Epithelial cell of prostate (primary cell): ENCODE measurements around the gene SLC6A13.
"Not testable (repeated sequence)": the region's sequence is repeated elsewhere in the genome, so short reads cannot be mapped to it uniquely, and the experiment has no call there.

Source experiments
- DNase-seq: peaks from one replicate; pipeline ENCODE4 v3.0.0-alpha.2; 2011; ENCODE audit warnings: low read depth, low spot score
- H3K27ac ChIP-seq: fragments of 450-650 bp; 2 replicates; pipeline ENCODE4 v1.5.1; 2017; ENCODE audit warnings: mild to moderate bottlenecking

The SLC6A13 gene

GRCh38 chr12:236445-236844 is 26.2 kb downstream of the SLC6A13 start:
- no peak for DNase-seq
- H3K27ac ChIP-seq: no peak overlapping the region

GRCh38 chr12:235967-236366 is 26.7 kb downstream of the SLC6A13 start:
- not testable (repeated sequence) for H3K27ac ChIP-seq, DNase-seq

GRCh38 chr12:234891-235415 is 27.7 kb downstream of the SLC6A13 start:
- no peak overlapping the region for H3K27ac ChIP-seq
- no peak for DNase-seq

- no peak overlapping the region for H3K27ac ChIP-seq
- DNase-seq: no peak
Measured at GRCh38 chr12:234019-234418, 28.6 kb downstream of the SLC6A13 start.

- DNase-seq: no peak
- no peak overlapping the region for H3K27ac ChIP-seq
Measured at GRCh38 chr12:233615-233968, 29.0 kb downstream of the SLC6A13 start.

- DNase-seq: no peak
- no peak overlapping the region for H3K27ac ChIP-seq
Measured at GRCh38 chr12:232731-233614, 29.7 kb downstream of the SLC6A13 start.

GRCh38 chr12:230925-231671 is 31.5 kb downstream of the SLC6A13 start:
- no peak for DNase-seq
- no peak overlapping the region for H3K27ac ChIP-seq

- DNase-seq: no peak
- no peak overlapping the region for H3K27ac ChIP-seq
Measured at GRCh38 chr12:229441-230191, 33.0 kb downstream of the SLC6A13 start.

GRCh38 chr12:228846-229200 is 33.8 kb downstream of the SLC6A13 start:
- no peak for DNase-seq
- H3K27ac ChIP-seq: no peak overlapping the region

- no peak overlapping the region for H3K27ac ChIP-seq
- no peak for DNase-seq
Measured at GRCh38 chr12:227923-228845, 34.5 kb downstream of the SLC6A13 start.

- no peak for DNase-seq
- H3K27ac ChIP-seq: no peak overlapping the region
Measured at GRCh38 chr12:227286-227915, 35.2 kb downstream of the SLC6A13 start.

GRCh38 chr12:226401-226800 is 36.2 kb downstream of the SLC6A13 start:
- no peak overlapping the region for H3K27ac ChIP-seq
- DNase-seq: no peak

- no peak for DNase-seq
- H3K27ac ChIP-seq: no peak overlapping the region
Measured at GRCh38 chr12:225012-225411, 37.6 kb downstream of the SLC6A13 start.

- H3K27ac ChIP-seq: no peak overlapping the region
- no peak for DNase-seq
Measured at GRCh38 chr12:224330-224729, 38.3 kb downstream of the SLC6A13 start.

- no peak overlapping the region for H3K27ac ChIP-seq
- no peak for DNase-seq
Measured at GRCh38 chr12:223841-224240, 38.8 kb downstream of the SLC6A13 start.

GRCh38 chr12:221736-222135 is 40.9 kb downstream of the SLC6A13 start:
- H3K27ac ChIP-seq: no peak overlapping the region
- no peak for DNase-seq

- no peak overlapping the region for H3K27ac ChIP-seq
- no peak for DNase-seq
Measured at GRCh38 chr12:220946-221550, 41.6 kb downstream of the SLC6A13 start.

GRCh38 chr12:220491-220890 is 42.1 kb downstream of the SLC6A13 start:
- H3K27ac ChIP-seq: no peak overlapping the region

GRCh38 chr12:219891-220352 is 42.7 kb downstream of the SLC6A13 start:
- DNase-seq: no peak
- H3K27ac ChIP-seq: no peak overlapping the region

More at GRCh38 chr12:220491-220890, 42.1 kb downstream of the SLC6A13 start:
- no peak for DNase-seq
